ENCODE measurements around the gene RXFP4.

Gene RXFP4

DNA sequence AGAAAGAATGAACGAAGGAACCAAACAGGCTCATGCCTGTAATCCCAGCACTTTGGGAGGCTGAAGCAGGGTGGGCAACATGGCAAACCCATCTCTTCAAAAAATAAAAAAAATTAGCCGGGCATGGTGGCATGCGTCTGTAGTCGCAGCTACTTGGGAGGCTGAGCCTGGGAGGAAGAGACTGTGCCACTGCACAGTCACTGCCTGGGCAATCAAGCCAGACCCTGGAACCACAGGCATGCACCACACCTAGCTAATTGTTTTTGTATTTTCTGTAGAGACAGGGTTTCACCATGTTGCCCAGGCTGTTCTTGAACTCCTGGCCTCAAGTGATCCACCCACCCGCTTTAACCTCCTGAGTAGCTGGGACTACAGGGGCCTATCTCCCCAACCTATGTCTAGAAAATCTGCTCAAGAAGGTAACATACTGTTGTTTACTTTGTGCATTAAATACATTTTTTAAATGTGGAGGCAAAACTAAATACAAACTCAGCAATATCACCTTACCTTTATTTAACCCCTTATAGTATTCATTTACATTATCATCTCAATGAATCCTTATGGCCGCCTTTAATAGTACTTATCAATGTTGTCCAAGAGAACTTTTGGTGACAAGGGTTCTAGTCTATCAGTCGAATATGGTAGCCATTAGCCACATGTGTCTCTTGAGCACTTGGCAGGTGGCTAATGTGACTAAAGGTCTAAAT lies 10.0 kb upstream of the RXFP4 start:
- no peak for DNase-seq

DNA sequence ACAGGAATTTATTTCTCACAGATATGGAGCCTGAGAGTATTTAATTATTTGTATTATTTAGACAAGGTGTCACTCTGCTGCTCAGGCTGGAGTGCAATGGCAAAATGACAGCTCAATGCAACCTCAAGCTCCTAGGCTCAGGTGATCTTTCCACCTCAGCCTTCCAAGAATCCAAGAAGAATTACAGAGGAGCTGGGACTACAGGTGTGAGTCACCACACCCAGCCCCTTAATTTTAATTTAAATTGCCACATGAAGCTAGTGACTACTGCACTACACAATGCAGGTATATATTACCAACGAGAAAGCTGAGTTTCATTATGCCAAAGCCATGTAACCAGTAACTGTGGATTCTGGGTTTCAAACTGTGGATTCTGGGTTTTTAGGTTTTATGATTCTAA lies 9.4 kb upstream of the RXFP4 start:
- no peak for DNase-seq

DNA sequence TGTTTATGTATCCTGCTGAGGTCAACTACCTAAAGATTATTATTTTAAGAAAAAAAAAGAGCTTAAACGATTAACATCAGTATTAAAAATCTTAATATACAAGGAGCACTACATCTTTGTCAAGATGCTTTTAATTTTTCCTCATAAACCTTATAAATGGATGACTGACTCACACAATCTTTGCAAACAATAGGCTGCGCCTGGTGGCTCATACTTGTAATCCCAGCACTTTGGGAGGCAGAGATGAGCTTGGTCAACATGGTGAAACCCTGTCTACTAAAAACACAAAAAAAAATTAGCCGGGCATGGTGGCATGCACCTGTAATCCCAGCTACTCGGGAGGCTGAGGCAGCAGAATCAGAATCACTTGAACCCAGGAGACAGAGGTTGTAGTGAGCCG lies 9.0 kb upstream of the RXFP4 start:
- DNase-seq = no peak

DNA sequence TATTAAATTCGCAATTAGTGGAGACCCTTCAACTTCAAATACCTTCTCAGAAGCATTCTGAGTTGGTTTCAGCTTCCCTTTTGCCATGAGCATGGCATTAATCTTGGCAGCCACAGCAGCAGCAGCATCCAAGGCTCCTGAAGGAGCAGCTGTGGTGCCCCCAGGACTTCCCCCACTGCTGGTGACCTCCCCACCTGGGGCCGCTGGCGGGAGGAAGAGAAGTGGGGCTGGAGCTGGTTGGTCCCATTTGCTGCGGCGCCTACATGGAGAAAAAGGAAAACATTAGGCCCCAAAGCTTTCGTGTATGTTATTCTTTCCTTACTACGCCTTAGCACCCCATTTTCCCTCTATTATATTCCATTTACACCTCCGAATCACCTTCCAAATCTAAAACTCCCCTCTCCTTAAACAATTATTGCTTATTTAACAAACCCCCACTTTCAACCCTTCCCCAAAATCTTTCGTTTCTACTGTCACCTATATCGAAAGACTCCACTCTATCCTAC lies 7.8 kb upstream of the RXFP4 start:
- DNase-seq = peak; percentile 15

DNA sequence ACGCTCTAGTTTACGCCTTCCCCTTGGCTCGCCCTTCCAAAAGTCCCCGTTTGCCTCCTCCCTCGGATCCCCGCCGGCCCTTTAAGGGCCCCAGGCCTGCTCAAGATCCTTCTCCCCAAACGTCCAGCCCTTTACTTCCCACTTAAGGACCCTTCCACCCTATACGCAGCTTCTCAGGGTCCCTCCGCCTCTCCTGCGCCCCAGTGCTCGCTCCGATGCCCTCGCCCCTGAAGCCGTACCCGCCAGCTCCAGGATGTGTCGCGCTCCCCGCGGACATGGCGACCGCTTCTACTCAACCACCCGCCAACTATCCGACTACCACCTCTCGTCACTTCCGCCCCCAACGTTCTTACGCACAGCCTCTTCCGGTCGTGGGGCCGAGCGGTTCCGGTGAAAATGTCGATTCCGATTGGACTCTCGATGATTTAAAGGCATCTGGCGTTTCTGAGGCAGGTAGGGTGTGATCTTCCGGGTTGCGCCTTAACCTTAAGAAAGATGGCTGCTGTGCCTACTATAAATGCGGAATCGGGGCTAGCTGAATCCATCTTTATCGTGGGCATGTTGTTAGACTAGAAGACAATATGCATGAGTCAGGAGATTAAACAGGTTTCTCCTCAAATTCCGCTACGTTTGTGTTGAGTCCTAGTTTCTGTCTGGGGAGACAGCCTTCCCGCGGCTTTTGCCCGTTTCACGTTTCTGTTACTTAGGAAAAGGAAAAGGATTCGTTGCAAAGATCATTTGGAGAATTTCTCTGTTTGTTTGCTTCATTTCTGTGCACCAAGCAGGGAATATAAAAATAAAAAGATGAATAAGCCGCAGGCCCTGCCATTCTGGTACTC lies 7.1 kb upstream of the RXFP4 start, which contains the start of gene KHDC4:
TSS of gene KHDC4 (minus strand) at position 317 of the 839 bp plus-strand sequence. CDS start at position 277, 40 bp downstream.
- DNase-seq = peak; percentile 99

DNA sequence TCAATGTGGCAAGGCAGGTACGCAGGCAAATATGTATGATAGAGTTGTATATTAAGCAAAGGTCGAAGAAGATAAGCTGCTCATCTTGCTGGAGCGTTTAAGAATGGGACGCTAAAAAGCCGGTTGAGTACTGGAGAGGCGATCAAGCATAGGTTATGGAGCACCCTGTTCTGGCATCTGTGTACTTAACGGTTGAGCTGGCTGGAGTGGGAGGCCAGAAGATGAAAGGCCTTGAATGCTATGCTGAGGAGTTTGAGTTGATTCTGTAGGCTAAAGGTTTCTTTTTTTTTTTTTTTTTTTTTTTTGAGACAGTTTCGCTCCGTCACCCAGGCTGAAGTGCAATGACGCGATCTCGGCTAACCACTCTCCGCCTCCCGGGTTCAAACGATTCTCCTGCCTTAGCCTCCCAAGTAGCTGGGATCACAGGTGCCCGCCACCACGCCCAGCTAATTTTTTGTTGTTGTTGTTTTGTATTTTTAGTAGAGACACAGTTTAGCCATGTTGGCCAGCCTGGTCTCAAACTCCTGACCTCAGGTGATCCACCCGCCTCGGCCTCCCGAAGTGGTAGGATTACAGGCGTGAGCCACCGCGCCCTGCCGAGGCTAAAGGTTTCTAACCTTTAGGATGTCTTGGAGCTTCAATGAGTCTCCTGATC lies 6.4 kb upstream of the RXFP4 start:
- peak; percentile 32 for DNase-seq

DNA sequence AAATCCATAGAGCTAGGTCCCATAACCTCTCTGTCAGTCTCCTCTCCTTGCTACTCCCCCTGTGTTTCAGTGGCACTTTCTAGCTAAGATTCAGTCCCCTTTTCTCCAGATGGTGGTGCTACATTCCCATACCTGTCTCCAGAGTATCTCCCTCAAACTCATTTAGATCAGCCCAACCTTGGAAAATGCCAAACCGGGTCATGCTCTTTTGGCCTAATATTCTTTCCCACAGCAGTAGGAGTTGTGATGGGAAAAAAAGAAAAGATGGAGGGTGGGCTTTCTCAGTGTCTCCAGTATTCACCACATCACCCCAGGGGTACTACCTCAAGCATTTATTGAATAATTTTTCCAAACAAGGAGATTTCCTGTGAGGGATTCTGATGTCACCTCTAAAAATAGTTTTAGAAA lies 3.2 kb upstream of the RXFP4 start:
- DNase-seq = peak; percentile 76

DNA sequence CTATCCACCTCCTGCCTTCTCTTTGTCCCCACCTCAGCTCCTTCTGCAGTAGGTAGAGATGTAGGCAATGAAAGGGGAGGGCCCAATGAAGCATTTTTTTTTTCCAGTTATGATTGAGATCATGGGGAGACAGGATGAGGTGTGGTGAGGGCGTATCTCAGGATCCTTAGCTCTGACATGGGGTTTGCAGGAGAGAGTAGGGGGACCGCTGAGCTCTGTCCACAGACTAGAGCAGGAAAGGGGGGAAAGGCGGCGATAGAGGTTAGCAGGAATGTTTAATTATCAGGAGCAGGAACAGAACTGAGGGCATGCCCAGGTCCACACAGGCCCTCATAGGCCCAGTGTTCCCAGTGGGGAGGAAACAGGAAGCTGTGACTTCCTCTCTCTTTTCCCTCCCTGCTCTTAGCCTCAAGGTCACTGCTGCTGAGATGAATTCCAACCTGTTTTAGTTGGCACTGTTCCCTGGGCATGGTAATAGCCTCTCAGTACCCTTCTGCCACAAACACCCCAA lies 901 bp upstream of the RXFP4 start:
- peak; percentile 68 for DNase-seq

DNA sequence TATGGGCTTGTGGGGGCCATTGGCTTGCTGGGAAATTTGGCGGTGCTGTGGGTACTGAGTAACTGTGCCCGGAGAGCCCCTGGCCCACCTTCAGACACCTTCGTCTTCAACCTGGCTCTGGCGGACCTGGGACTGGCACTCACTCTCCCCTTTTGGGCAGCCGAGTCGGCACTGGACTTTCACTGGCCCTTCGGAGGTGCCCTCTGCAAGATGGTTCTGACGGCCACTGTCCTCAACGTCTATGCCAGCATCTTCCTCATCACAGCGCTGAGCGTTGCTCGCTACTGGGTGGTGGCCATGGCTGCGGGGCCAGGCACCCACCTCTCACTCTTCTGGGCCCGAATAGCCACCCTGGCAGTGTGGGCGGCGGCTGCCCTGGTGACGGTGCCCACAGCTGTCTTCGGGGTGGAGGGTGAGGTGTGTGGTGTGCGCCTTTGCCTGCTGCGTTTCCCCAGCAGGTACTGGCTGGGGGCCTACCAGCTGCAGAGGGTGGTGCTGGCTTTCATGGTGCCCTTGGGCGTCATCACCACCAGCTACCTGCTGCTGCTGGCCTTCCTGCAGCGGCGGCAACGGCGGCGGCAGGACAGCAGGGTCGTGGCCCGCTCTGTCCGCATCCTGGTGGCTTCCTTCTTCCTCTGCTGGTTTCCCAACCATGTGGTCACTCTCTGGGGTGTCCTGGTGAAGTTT lies 550 bp downstream of the RXFP4 start:
- peak; percentile 25 for DNase-seq

DNA sequence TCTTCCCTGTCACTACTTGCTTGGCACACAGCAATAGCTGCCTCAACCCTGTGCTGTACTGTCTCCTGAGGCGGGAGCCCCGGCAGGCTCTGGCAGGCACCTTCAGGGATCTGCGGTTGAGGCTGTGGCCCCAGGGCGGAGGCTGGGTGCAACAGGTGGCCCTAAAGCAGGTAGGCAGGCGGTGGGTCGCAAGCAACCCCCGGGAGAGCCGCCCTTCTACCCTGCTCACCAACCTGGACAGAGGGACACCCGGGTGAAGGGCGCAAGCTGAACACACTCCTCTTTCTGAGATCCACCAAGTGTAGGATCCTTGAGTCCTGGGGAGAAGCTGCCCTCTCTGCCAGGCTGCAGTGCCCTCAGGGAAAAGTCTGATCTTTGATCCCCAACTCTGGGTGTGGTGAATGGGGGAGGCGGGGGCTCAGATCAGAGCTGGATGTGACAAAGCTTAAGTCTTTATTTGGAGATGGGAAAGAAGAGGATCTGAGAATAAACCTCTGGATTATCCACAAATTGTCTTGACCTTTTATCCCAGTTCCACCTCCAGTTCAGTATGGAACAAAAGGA lies 1.2 kb downstream of the RXFP4 start:
- DNase-seq = peak; percentile 49

DNA sequence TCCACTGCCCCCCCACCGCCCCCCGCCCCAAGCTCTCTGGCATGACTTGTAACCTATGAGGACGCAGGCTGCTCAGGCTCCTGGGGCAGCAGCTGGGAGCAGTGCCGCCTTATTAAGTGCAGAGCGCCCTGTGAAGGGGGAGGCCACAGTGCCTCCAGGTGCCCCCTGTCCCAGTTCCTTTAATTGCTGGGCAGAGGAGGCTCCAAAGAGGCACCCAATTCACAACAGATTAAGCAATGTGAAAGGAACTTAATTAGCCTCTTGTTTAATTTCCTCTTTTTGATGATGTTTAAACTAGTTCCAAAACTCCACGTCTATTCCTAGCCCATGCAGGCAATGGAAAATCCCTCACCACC lies 3.0 kb downstream of the RXFP4 start:
- DNase-seq = peak; percentile 63

DNA sequence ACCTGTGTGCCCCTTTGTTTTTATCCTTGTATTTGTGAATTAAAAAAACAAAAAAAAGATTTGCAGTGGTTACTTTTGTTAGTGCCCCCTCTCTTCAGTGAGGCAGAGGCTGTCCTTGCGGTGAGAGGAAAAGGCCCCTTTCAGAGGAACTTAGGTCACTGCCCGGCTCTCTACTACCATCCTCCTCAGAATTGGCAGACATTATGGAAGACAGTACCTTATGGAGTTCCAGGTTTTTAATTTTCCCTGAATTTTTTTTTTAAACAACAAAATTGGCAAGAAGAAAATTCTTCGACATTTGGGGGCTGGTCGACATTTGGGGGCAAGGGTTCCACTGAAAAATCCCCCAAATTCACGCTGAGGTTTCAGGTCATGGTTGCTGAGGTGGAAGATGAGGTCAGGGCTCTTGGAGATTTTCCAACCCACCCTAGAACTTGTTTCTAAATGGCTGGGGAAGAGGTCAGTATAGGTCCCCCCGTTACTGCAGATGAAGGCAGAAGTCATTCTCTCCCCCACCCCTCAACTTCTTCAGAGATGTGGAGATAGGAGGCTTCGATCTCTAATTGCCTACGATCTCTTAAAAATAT lies 5.3 kb downstream of the RXFP4 start:
- peak; percentile 61 for DNase-seq

DNA sequence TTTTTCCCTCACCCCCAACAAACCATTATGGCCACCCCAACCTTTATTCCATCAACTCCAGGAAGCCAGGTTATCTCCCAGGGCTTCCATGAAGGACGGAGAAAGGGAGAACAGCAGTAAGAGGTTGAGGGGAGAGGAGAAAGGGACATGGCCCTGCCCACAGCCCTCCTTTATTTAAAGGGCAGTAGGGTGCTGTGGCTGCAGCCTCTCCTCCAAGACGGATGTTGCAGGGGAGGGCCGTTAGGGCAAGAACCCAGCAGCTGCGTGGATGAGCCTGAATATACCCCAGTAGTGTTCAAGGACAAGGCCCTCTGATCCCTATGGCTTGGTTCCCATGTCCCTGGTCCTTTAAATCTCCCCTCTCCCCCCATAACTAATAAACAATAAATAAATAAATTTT lies 5.9 kb downstream of the RXFP4 start:
- no peak for DNase-seq

DNA sequence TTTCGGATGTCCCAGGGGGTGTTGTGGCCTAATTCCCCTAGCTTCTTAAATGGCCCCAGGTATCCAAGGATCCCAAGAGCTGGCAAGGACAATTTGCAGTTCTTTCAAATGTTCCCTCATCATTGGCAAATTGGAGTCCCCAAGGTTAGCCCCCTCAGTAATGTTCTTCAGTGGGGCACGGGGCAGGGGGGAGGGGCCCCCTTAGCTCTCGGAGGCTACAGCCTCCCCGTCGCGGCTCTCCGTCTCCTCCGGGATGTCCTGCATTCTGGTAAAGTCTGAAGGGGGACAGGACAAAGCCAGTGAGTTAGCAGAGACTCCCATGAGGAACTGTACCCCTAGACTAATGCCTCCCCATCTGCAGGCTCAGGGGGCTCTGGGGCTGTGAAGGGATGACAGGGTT lies 6.3 kb downstream of the RXFP4 start:
- no peak for DNase-seq

DNA sequence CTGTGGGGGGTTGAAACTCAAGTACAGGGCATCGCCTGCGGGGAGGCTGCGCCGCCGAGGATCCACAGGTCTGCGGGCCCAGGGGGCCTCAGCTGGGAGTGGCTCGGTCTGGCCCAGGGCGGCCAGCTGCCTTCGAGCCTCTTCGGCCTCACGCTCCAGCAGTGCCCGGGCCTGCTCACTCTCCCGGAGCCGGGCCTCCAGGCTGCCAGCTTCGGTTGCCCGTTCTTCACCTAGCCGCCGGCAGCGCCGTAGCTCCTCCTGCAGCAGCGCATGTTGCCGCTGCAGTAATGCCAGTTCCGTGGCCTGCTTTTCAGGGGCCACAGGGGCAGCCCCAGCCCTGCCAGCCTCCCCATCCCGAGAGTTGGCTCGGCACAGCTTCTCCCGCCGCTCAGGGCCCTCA lies 9.4 kb downstream of the RXFP4 start:
- no peak for DNase-seq

DNA sequence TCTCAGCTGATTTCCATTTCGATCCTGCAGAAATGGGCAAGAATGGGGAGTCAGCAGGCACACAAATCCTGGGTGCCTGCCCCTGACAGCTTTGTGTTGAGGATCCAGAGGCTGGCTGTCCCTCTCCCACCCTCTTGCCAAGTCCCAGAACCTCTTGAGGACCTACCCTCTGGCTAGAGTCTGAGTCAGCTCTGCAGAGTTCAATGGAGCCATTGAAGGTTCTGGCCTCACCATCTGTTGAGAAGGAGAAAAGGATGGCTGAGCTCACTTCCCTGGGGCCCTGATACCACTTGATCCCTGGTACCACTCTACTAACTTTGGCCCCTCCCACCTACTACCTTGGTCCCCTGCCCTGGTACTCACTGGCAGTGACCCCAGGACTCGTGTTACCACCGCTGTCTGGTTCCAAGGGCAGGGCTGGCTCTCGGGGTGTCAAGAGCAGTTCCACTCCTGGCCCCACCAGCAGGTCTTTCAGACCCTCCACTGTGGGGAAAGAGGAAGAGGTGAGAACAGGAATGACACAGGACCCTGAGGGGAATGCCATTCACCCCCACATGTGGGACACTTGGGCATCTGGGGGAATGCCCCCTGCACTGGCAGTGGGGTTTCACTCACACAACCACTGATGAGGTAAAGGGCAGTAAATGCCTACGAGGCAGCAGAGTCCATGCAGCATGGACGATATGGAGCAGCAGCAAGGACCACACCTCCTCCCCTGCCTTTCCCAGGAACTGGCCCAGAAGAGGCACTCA lies 10.5 kb downstream of the RXFP4 start:
- no peak for DNase-seq

DNA sequence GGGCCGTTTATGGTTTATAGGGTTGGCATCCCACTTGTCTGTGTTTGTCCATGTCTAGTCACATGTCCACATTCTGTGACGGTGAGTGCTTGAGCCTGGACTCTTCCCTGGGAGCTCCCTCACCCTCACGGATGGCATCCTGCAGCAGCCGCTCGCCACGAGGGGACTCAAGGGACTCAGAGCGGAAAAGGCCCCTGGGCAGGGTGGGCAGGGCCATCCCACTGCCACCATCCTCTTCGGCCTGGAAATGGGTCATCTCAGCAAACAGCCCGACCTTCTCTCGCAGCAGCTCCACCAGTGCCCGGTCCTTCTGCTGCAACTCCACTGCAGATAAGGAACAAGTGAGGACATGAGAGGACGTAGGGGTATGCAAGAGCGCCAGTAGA lies 11.1 kb downstream of the RXFP4 start:
- DNase-seq = no peak

DNA sequence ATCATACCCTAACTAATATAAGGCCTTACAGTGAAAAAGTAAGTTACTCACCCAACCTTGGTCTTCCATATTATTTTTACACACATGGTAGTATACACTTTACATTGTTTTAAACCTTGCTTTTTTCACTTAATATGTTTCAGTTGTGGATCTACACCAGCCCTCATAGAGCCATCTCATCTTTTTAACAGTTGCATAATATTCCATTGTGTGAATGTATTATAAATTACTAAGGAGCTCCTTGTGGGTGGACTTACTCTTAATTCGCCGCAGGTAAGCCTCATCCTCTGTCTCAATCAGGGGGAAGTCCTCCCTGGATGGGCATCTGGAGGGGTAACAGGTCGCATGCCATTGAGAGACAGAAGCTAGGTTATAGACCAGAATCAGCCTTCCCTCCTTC lies 13.2 kb downstream of the RXFP4 start:
- DNase-seq = no peak

DNA sequence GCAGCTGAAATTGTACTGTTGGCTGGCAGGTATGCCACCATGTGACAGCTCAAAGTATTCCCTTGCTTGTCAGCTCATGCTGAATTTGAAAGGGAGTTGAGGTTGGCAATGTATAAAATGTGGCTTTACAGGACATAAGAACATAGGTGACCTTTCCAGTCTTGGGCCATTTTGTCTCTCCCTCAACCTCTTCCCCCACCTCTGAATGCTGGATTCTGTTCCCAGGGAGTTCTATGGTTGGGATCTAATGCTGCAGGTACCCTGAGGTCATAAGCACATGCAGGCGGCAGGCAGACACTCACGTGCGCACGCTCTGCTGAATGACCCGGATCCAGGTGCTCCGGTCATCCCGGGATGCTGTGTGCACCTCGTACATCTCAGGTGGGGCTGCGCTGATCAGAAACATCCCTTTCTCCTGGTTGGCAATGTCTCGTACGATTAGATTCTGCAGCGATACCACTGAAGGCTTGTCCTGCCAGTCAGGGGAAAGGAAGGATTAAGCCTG lies 16.0 kb downstream of the RXFP4 start:
- DNase-seq = no peak

DNA sequence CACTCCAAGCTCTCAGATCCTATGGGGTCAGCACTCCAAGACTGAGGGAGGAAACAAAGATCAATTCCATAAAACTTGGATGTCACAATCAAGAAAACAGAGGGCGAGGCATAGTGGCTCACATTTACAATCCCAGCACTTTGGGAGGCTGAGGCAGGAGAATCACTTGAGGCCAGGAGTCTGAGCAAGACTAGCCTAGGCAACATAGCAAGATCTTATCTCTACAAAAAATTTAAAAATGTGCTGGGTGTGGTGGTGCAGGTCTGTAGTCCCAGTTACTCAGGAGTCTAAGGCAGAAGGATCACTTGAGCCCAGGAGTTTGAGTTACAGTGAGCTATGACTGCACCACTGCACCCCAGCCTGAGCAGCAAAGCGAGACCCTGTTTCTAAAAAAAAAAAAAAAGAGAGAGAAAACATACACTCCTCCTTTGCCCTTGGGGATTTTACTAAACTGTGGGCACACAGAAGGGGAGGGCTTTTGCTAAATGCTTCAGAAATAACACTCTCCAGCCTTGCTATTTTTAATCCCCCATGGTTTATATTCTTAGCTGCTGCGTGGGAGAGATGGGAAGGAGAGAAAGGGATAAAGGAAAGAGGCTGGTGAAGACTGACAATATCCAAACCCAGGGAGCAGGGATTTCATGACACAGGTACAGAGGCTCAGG lies 18.8 kb downstream of the RXFP4 start:
- no peak for DNase-seq

DNA sequence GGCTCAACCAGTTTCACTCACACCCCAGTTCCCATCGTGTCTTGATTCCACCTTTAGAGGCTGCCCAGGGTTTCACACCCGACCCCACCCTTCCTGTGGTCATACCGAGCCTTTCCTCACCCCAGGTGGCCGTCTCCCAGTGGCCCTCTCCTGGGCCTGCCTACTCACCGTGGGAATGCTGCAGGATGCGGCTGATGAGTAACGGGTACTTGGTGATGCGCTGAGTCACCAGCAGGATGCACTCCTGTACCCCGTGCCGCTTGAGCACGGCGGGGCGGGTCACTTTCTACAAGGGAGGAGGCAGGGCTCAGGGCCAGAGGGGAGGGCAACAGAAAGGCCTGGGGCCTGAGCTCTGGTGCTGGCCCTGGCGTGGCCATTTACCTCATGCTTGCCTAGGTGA lies 20.5 kb downstream of the RXFP4 start:
- DNase-seq = no peak
